OCI-LY3 (cell line): ENCODE results near the gene ZP1.

ENCODE experiments used
- H2AFZ ChIP-seq: fragments of 200-600, 300-600 bp; shearing (Covaris generic); 2 replicates; pipeline ENCODE4 v1.6.0; 2014; ENCODE audit warnings: antibody characterized with exemption, low read depth, low read length
- H3K27ac ChIP-seq: fragments of 200-600, 300-600 bp; sonication (generic); 2 replicates; pipeline ENCODE4 v1.5.1; 2014; ENCODE audit warnings: mild to moderate bottlenecking, low read length, moderate library complexity, mixed read lengths
- H3K27me3 ChIP-seq: fragments of 200-600, 300-600 bp; sonication (generic); 2 replicates; pipeline ENCODE4 v1.6.1; 2014; ENCODE audit warnings: low read depth, low read length, mixed read lengths
- H3K36me3 ChIP-seq: fragments of 200-600, 300-600 bp; sonication (generic); replicated peaks from 2 replicates; pipeline ENCODE3; 2014; ENCODE audit warnings: low read depth, low read length, mixed read lengths
- H3K4me1 ChIP-seq: fragments of 300-600, 200-600 bp; sonication (generic); 2 replicates; pipeline ENCODE4 v1.6.1; 2014; ENCODE audit warnings: low read length, mixed read lengths
- H3K4me2 ChIP-seq: fragments of 200-600, 300-600 bp; sonication (generic); 2 replicates; pipeline ENCODE4 v1.6.1; 2014; ENCODE audit warnings: low read length, mixed read lengths
- H3K4me3 ChIP-seq: fragments of 300-600, 200-600 bp; sonication (generic); 2 replicates; pipeline ENCODE4 v1.5.1; 2014; ENCODE audit warnings: antibody characterized with exemption, mild to moderate bottlenecking, low read length, moderate library complexity
- H3K79me2 ChIP-seq: fragments of 300-600, 200-600 bp; shearing (Covaris generic); 2 replicates; pipeline ENCODE4 v1.6.1; 2014; ENCODE audit warnings: mild to moderate bottlenecking, low read length, mixed read lengths
- H3K9ac ChIP-seq: fragments of 300-600, 200-600 bp; shearing (Covaris generic); 2 replicates; pipeline ENCODE4 v1.6.0; 2014; ENCODE audit warnings: mild to moderate bottlenecking, low read length, moderate library complexity
- H3K9me3 ChIP-seq: fragments of 200-600, 300-600 bp; shearing (Covaris generic); 2 replicates; pipeline ENCODE4 v1.6.1; 2014; ENCODE audit warnings: low read length, mixed read lengths; ENCODE audit not compliant: insufficient read depth
- H4K20me1 ChIP-seq: fragments of 200-600, 300-600 bp; sonication (generic); 2 replicates; pipeline ENCODE4 v1.6.1; 2016; ENCODE audit warnings: low read length, mixed read lengths; ENCODE audit not compliant: insufficient read depth
- CTCF ChIP-seq: fragments of 200-600, 300-600 bp; sonication (generic); IDR thresholded peaks from 2 replicates; pipeline ENCODE4 v1.5.1; 2014; ENCODE audit warnings: antibody characterized with exemption, low read length, low read depth
- EZH2phosphoT487 ChIP-seq: fragments of 200-600 bp; shearing (Covaris generic); IDR thresholded peaks from 2 replicates; pipeline ENCODE4 v1.6.1; 2018; ENCODE audit warnings: antibody characterized with exemption, mixed run types, low read depth

The ZP1 gene

GRCh38 chr11:60887556-60887955, 20.2 kb downstream of the ZP1 start:
- Histone ChIP-seq H4K20me1 (no peaks in the 10 kb centered on the region), H3K4me3 (no peak overlapping the region), H3K27ac (no peak overlapping the region), H3K79me2 (no peaks in the 10 kb centered on the region), H3K4me2 (no peak overlapping the region), H3K36me3 (peaks cover 24% of the 10 kb centered on the region), H2AFZ (no peak overlapping the region), H3K9ac (no peak overlapping the region), H3K27me3 (no peaks in the 10 kb centered on the region), H3K4me1 (no peaks in the 10 kb centered on the region), H3K9me3 (no peaks in the 10 kb centered on the region)
- TF ChIP-seq CTCF (peak; percentile 86), EZH2phosphoT487 (no peak)

- Histone ChIP-seq H2AFZ (no peak overlapping the region), H3K9me3 (no peaks in the 10 kb centered on the region), H3K27ac (no peak overlapping the region), H3K9ac (no peak overlapping the region), H3K4me1 (no peaks in the 10 kb centered on the region), H3K4me2 (no peak overlapping the region), H3K36me3 (peaks cover 39% of the 10 kb centered on the region), H3K79me2 (no peaks in the 10 kb centered on the region), H3K27me3 (no peaks in the 10 kb centered on the region), H3K4me3 (no peak overlapping the region), H4K20me1 (no peaks in the 10 kb centered on the region)
- TF ChIP-seq CTCF (no peak), EZH2phosphoT487 (no peak)
Observed at GRCh38 chr11:60889869-60890311, 22.5 kb downstream of the ZP1 start.

GRCh38 chr11:60890696-60891095, 23.4 kb downstream of the ZP1 start:
- no peak overlapping the region for H3K27ac ChIP-seq
- H3K4me2 ChIP-seq = no peak overlapping the region
- no peak for TF ChIP-seq CTCF
- TF ChIP-seq EZH2phosphoT487 = no peak
- H3K4me1 ChIP-seq = no peaks in the 10 kb centered on the region
- no peaks in the 10 kb centered on the region for H3K9me3 ChIP-seq
- H2AFZ ChIP-seq = no peak overlapping the region
- no peak overlapping the region for H3K9ac ChIP-seq
- no peak overlapping the region for H3K4me3 ChIP-seq
- H4K20me1 ChIP-seq = no peaks in the 10 kb centered on the region
- H3K27me3 ChIP-seq = no peaks in the 10 kb centered on the region
- peaks cover 47% of the 10 kb centered on the region for H3K36me3 ChIP-seq
- no peaks in the 10 kb centered on the region for H3K79me2 ChIP-seq

GRCh38 chr11:60891103-60891741, 23.9 kb downstream of the ZP1 start:
- no peak overlapping the region for H3K4me3 ChIP-seq
- H3K36me3 ChIP-seq = peaks cover 52% of the 10 kb centered on the region
- TF ChIP-seq EZH2phosphoT487 = no peak
- TF ChIP-seq CTCF = no peak
- no peaks in the 10 kb centered on the region for H3K79me2 ChIP-seq
- H3K4me1 ChIP-seq = no peaks in the 10 kb centered on the region
- no peak overlapping the region for H2AFZ ChIP-seq
- no peak overlapping the region for H3K9ac ChIP-seq
- H3K27me3 ChIP-seq = no peaks in the 10 kb centered on the region
- no peaks in the 10 kb centered on the region for H4K20me1 ChIP-seq
- H3K27ac ChIP-seq = no peak overlapping the region
- H3K4me2 ChIP-seq = no peak overlapping the region
- no peaks in the 10 kb centered on the region for H3K9me3 ChIP-seq
